ENCODE measurements around the gene LPCAT4.
A peak's percentile ranks its signal among the peaks of the same experiment; 100 is the strongest.
"Not testable (repeated sequence)": the region's sequence is repeated elsewhere in the genome, so short reads cannot be mapped to it uniquely, and the experiment has no call there.

Gene LPCAT4, protein sequence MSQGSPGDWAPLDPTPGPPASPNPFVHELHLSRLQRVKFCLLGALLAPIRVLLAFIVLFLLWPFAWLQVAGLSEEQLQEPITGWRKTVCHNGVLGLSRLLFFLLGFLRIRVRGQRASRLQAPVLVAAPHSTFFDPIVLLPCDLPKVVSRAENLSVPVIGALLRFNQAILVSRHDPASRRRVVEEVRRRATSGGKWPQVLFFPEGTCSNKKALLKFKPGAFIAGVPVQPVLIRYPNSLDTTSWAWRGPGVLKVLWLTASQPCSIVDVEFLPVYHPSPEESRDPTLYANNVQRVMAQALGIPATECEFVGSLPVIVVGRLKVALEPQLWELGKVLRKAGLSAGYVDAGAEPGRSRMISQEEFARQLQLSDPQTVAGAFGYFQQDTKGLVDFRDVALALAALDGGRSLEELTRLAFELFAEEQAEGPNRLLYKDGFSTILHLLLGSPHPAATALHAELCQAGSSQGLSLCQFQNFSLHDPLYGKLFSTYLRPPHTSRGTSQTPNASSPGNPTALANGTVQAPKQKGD

DNA sequence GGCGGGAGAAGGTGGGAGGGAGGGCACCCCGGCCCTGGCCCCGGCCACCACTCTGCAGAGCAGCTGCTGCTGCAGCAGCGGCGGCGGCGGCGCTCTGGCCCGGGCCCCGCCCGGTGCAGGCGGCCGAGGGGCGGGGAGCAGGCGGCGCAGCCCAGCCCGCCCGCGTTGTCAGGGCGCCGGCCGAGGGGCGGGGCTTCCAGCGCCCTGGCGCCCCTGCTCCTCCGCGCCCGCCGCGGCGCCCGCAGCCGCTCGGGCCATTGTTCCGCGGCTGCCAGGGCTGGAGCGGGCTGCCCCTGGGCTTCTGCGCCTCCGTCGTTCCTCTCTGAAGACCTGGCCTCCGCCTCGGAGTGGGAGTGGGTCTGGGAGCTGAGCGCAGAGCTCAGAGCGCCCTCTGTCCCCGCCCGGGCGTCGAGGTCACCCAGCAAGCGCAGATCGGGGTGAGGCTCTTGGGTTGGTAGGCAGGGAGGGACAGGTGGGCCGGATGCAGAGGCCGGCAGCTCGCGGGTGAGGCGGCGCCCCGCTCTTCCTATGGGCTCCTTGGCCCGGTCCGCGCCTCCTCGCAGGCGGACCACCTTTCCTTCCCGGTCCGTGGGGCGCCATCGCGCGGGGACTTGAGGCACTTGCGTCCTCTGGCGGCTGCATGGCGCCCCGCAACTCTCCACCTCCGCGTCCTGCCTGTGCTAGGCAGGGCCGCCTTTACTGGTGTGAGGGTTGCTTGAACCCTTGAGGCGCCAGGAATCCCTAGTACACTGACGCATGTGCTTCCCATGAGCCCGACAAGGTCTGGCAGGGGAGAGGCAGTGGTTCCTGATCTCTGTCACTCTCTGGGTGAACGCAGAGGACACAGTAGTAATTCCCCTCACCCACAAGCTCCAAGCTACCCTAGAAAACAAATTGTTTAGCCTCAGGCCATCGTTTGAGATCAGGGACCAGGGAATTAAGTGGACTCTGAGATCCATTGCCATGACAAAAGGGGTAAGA, at the start of gene LPCAT4:
LPCAT4 (minus strand) TSS at position 96 of the 981 bp plus-strand sequence. CDS start 96 bp downstream, outside the sequence.
- DNase-seq = peak; percentile 82

DNA sequence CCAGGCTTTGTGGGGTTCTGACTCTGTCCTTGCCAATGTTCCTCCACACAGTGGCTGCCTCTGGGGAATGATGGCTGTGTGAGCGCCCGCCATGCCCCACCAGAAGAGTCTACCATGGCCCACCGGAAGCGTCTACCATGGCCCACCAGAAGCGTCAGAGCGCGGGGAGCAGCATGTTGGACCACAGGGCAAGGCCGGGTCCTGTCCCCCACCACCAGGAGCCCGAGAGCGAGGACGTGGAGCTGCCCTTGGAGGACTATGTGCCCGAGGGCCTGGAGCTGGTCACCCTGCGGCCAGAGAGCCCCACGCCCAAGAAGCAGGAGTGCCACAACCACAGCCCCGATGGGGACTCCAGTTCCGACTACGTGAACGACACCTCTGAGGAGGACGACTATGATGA, 42.5 kb upstream of the LPCAT4 start:
- not testable (repeated sequence) for DNase-seq

GRCh38 chr15:34408973-34409372, 42.0 kb upstream of the LPCAT4 start:
- DNase-seq = not testable (repeated sequence)

- not testable (repeated sequence) for DNase-seq
Observed at GRCh38 chr15:34403899-34404298, 36.9 kb upstream of the LPCAT4 start.

- DNase-seq = not testable (repeated sequence)
Observed at GRCh38 chr15:34403160-34403598, 36.2 kb upstream of the LPCAT4 start.

- DNase-seq = not testable (repeated sequence)
Observed at GRCh38 chr15:34397637-34398259, 30.8 kb upstream of the LPCAT4 start.

GRCh38 chr15:34392981-34393380, 26.0 kb upstream of the LPCAT4 start:
- not testable (repeated sequence) for DNase-seq

DNA sequence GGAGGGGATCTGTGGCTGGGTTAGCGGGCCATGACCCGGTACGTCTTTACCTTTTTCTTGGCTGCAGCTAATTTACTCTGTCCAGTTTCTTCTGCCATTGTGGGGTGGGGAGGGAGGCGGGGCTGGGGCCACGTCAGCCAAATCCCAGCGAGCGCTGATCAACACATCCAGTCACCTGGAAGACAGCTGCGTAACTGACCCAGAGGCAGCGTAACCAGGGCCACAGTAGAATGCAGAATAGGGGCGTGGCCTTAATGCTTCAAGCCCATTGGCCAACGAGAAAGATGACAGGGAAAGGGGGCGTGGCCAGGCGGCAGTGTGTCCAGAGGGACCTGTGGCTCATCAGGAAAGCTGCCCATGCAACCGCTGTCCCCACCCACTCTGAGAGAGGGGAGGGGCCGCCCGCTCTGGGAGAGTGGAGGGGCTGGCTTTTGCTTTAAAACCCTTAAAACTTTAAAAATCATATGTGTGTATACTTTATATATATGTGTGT, 22.6 kb upstream of the LPCAT4 start:
- DNase-seq = not testable (repeated sequence)

DNA sequence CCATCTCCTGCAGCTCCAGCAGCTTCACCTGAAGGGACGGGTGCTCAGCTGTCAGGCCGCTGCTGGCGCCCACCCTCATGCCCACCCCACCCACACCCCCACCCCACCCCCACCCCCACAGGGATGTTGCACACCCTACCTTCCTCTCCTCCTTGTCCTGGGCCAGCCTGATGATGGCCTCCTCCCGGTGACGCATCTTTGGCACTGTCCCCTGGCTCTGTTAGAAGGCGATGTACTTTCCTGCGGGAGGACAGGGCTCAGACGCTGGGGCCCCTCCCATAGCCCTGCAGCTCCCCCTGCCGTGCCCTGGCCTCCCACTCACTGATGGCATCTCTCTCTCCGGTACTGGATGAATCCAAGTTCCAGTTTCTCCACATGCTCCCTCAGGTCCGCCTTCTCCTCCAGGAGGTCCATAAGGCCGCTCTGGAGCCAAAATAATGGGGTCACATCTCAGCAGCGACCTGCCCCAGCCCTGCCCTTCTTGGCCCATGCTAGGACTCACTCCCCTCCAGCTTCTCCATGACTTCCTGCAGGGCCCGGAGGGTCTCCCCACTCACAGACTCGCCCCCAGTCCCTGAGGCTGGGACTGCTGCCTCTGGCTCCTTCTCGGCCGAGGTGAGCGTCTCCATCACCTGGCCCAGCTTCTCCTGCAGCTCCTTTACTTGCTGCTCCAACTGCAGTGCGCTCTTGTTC, 15.0 kb upstream of the LPCAT4 start:
- DNase-seq = not testable (repeated sequence)

GRCh38 chr15:34380491-34380890, 13.5 kb upstream of the LPCAT4 start:
- DNase-seq = not testable (repeated sequence)

DNA sequence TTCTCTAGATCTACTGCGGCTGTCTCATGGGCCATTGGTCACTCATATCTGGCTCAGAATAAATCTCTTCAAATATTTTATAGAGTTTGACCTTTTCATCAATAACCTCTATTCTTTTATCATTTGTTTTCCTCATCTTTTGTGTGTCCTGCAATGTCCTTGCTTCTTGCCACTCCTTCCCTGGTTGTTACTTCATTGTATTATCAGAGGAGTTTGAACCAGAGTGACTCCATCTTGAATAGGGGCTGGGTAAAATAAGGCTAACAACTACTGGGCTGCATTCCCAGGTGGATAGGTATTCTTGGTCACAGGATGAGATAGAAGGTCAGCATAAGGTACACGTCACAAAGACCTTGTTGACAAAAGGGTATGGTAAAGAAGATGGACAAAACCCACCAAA, 9.9 kb upstream of the LPCAT4 start:
- no peak for DNase-seq

DNA sequence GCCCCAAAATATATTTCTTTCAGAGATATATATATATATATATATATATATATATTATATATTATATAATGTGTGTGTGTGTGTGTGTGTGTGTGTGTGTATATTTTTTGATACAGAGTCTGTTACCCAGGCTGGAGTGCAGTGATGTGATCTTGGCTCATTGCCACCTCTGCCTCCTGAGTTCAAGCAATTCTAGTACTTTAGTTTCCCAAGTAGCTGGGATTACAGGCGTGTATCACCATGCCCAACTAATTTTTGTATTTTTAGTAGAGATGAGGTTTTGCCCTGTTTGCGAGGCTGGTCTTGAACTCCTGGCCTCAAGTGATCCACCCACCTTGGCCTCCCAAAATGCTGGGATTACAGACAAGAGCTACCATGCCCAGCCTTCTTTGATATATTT, 8.5 kb upstream of the LPCAT4 start:
- DNase-seq = not testable (repeated sequence)

GRCh38 chr15:34374816-34375215, 7.8 kb upstream of the LPCAT4 start:
- DNase-seq = no peak

DNA sequence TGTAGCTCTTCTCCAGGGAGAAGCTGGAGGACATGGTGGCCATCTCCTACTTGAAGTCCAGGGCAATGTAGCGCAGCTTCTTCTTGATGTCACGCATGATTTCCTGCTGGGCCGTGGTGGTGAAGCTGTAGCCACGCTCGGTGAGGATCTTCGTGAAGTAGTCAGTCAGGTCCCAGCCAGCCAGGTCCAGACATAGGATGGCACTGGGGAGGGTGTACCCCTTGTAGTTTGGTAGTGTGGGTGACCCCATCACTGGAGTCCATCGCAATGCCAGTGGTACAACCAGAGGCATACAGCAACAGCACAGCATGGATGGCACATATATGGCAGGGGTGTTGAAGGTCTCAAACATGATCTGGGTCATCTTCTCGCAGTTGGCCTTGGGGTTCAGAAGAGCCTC, 7.0 kb upstream of the LPCAT4 start:
- DNase-seq = no peak

DNA sequence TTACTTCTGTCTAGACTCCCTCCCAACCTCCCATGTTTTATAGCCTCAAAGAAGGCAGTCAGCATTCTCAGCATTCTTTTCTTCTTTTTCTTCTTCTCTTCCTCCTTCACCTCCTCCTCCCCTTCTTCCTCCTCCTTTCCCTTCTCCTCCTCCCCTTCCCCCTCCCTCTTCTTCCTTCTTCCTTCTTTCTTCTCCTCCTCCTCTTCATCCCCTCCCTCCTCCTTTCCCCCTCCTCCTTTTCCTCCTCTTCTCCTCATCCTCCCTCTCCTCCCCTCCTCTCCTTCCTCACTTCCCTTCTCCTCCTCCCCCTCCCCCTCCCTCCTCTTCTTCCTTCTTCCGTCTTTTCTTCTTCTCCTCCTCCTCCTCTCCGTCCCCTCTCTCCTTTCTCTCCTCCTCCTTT, 3.6 kb upstream of the LPCAT4 start:
- DNase-seq = no peak

GRCh38 chr15:34370129-34370528, 3.1 kb upstream of the LPCAT4 start:
- no peak for DNase-seq

- peak; percentile 37 for DNase-seq
Observed at GRCh38 chr15:34366271-34367065, 528 bp downstream of the LPCAT4 start.

- no peak for DNase-seq
Observed at GRCh38 chr15:34365836-34366235, 1.2 kb downstream of the LPCAT4 start.

DNA sequence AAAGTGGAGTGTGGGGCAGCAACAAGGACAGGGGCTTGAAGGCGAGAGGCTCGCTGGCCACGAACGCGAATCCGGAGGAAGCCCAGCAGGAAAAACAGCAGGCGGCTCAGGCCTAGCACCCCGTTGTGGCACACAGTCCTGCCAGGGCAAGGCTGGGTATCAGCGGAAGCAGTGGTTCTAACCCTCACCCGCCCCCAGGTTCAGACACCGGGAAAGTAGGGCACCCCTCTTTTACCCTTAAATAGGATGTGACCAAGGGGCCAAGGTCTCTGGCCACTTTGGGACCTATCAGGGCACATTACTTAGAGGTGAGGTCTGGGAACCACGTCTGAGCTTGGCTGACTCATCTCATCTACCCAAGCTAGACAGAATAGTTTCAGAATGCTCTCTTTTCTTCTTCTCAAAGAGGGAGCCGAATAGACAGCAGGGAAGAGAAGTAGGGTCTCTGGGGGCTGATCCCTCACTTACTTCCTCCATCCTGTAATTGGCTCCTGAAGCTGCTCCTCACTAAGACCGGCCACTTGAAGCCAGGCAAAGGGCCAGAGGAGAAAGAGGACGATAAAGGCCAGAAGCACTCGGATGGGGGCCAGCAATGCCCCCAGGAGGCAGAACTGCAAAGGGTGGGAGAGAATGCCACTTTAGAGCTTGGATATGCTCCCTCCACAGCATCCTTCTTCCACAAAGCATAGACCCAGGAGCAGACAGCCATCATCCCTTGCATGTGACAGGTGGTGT, 1.7 kb downstream of the LPCAT4 start:
- DNase-seq = no peak

DNA sequence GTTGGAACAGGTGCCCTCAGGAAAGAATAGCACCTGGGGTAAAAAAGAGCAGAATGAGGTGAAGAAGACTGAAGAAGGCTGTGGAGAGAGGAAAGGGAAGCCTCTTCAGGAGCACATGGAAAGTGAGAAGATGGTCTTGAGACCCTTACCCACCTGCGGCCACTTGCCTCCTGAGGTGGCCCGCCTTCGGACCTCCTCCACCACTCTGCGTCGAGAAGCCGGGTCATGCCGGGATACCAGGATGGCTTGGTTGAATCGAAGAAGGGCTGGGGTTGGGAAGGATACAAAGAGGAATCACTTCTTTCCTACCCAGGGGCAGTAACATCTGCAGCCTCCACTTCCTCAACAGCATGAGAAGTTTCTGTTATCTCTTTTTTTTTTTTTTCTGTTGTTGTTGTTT, 3.0 kb downstream of the LPCAT4 start:
- DNase-seq = no peak

Data from stimulated activated CD4-positive, alpha-beta T cell treated with anti-CD3 and anti-CD28 coated beads, Interleukin-12 subunit alpha, Interleukin-12 subunit beta, amount 100 ng/mL, for 4 hours (primary cell).